Lower leg skin (tissue), 4 donors: Measurements from ENCODE around the gene STRA6. TPM values are rescaled to one million over a fixed set of nuclear protein-coding genes. Genes with fewer than 3 reads are reported as not detected.

Source experiments
- DNase-seq, 2 donors: peaks; one replicate each; pipeline ENCODE4 v3.0.0-alpha.2; 2019; ENCODE audit warnings: low spot score in 2 of 2
- H3K4me3 ChIP-seq: fragments of 200-600 bp; sonication (generic); 2 replicates; pipeline ENCODE4 v1.5.1; 2017; ENCODE audit warnings: mild to moderate bottlenecking, low read depth; ENCODE audit not compliant: poor library complexity, severe bottlenecking
- CTCF ChIP-seq, 3 donors: fragments of 450-650 bp; IDR thresholded peaks; one replicate each; pipeline ENCODE4 v1.5.1; 2016; ENCODE audit warnings: antibody characterized with exemption in 3 of 3, mild to moderate bottlenecking in 3 of 3, moderate library complexity in 2 of 3
- POLR2A ChIP-seq, 2 donors: fragments of 450-650 bp; IDR thresholded peaks; one replicate each; pipeline ENCODE4 v1.6.1; 2016 to 2017; ENCODE audit warnings: antibody characterized with exemption in 2 of 2, mild to moderate bottlenecking in 1 of 2, moderate library complexity in 1 of 2
- WGBS, 2 donors: methylation state at CpG; one replicate each; pipeline ENCODE4 v1.1.5; 2018; 5-methylcytosine and 5-hydroxymethylcytosine counted together
- intact Hi-C: fragments of 100-400 bp; cut with DNase I; formaldehyde crosslinking; loops from one replicate; pipeline ENCODE4 v1.15.0; 2023; ENCODE audit warnings: low total_unique reads
- total RNA-seq, 4 donors: library from RNA; depleted of rRNA; stranded (reverse); fragments of >200 nt; gene quantifications; one replicate each; pipeline ENCODE4 v1.1.0, GENCODE V29; 2016

The STRA6 gene
- total RNA-seq, 4 donors from 2014 or later = 0.52 TPM; not detected in 3

GRCh38 chr15:74173380-74174218 is 29.0 kb downstream of the STRA6 start, which contains the start of gene ISLR:
Gene ISLR (plus strand): TSS chr15:74173710. CDS start chr15:74174859, 1,149 bp downstream.
- intact Hi-C loops = no loop called here
- 34 to 42% methylated on average over 17 to 19 of the region's 20 CpGs for WGBS, 2 donors
- TF ChIP-seq CTCF (IDR thresholded peaks at IDR 0.05) (no peak), POLR2A (IDR thresholded peaks at IDR 0.05) (no peak)
- H3K4me3 ChIP-seq = peak within 1 kb of the TSS; percentile 13
- DNase-seq = peak; percentile 47 to 90

- TF ChIP-seq POLR2A (IDR thresholded peaks at IDR 0.05) (no peak), CTCF (IDR thresholded peaks at IDR 0.05) (no peak)
- peak in 1 of 2 donors; percentile 93 for DNase-seq
- intact Hi-C loops = no loop called here
- H3K4me3 ChIP-seq = no peak overlapping the region
- WGBS, 2 donors = 43 to 52% methylated on average over 13 of the region's 13 CpGs
Observed at GRCh38 chr15:74172701-74173379, 29.7 kb downstream of the STRA6 start.

- intact Hi-C loops = no loop called here
- WGBS, 2 donors = 88 to 89% methylated on average over 1 of the region's 1 CpG
- TF ChIP-seq POLR2A (IDR thresholded peaks at IDR 0.05) (no peak), CTCF (IDR thresholded peaks at IDR 0.05) (no peak)
- DNase-seq = peak in 1 of 2 donors; percentile 70
- H3K4me3 ChIP-seq = no peak overlapping the region
Observed at GRCh38 chr15:74171965-74172541, 30.5 kb downstream of the STRA6 start.

- H3K4me3 ChIP-seq = no peak overlapping the region
- intact Hi-C loops = no loop called here
- 89 to 96% methylated on average over 6 to 7 of the region's 7 CpGs for WGBS, 2 donors
- DNase-seq = peak in 1 of 2 donors; percentile 64
- TF ChIP-seq POLR2A (IDR thresholded peaks at IDR 0.05) (no peak), CTCF (IDR thresholded peaks at IDR 0.05) (no peak)
Observed at GRCh38 chr15:74170875-74171578, 31.6 kb downstream of the STRA6 start.

- 85 to 89% methylated on average over 15 of the region's 15 CpGs for WGBS, 2 donors
- intact Hi-C loops = no loop called here
- no peak for TF ChIP-seq POLR2A (IDR thresholded peaks at IDR 0.05)
- TF ChIP-seq CTCF (IDR thresholded peaks at IDR 0.05) = no peak
- H3K4me3 ChIP-seq = no peak overlapping the region
- peak in 1 of 2 donors; percentile 70 for DNase-seq
Observed at GRCh38 chr15:74170071-74170844, 32.3 kb downstream of the STRA6 start.
